ENCODE results near the gene PAK2. TPM values are rescaled to one million over a fixed set of nuclear protein-coding genes. Genes with fewer than 3 reads are reported as not detected.
A peak's percentile ranks its signal among the peaks of the same experiment; 100 is the strongest.

Gene PAK2
- total RNA-seq, 2 experiments from 2014 or later = 36.2 to 41.7 TPM

DNA sequence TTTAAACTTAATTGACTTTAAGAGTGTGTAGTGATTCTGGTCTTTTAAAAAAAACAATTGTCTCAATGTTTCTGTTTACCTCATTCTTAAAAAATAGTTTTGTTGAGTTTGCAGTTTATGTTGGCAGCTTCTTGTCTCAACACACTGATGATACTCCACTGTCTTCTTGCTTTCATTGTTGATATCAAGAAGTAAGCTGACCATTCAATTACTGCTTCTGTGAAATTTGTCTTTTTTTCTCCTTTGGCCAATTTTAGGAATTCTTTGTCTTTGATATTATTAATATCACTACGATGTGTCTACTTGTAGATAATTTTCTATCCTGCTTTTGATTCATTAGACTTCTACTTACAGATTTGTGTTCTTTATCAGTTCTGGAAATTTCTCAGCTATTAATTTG is 31.4 kb downstream of the PAK2 start:
- Mint-ChIP-seq H3K27me3 (no peaks in the 10 kb centered on the region), H3K9me3 (no peaks in the 10 kb centered on the region), H3K36me3 (ENCODE audit: low read depth) (peaks cover 24% of the 10 kb centered on the region), H3K4me3 (no peak overlapping the region), H3K4me1 (ENCODE audit: low read depth) (peaks cover 70% of the 10 kb centered on the region), H3K27ac (peak overlapping the region; percentile 52)
- H3K4me1 ChIP-seq (ENCODE audit: insufficient read depth, low read length) = peaks cover 37% of the 10 kb centered on the region
- no peaks in the 10 kb centered on the region for H3K27me3 ChIP-seq (ENCODE audit: control insufficient read depth in 1 of 2, insufficient read depth in 2 of 2, low read length in 2 of 2)
- ChIA-PET CTCF (interaction anchor here (0.5 kb wide), 1 partner anchor 90 kb away, joined by 4 read pairs; no protein-coding TSS in a partner anchor), POLR2A (no interaction called here)
- no peak overlapping the region for H3K4me3 ChIP-seq (ENCODE audit: low read length)
- no peaks in the 10 kb centered on the region for H3K9me3 ChIP-seq (ENCODE audit: control insufficient read depth in 1 of 2, insufficient read depth in 1 of 2, low read length in 2 of 2)
- TF ChIP-seq, protein P1, sequence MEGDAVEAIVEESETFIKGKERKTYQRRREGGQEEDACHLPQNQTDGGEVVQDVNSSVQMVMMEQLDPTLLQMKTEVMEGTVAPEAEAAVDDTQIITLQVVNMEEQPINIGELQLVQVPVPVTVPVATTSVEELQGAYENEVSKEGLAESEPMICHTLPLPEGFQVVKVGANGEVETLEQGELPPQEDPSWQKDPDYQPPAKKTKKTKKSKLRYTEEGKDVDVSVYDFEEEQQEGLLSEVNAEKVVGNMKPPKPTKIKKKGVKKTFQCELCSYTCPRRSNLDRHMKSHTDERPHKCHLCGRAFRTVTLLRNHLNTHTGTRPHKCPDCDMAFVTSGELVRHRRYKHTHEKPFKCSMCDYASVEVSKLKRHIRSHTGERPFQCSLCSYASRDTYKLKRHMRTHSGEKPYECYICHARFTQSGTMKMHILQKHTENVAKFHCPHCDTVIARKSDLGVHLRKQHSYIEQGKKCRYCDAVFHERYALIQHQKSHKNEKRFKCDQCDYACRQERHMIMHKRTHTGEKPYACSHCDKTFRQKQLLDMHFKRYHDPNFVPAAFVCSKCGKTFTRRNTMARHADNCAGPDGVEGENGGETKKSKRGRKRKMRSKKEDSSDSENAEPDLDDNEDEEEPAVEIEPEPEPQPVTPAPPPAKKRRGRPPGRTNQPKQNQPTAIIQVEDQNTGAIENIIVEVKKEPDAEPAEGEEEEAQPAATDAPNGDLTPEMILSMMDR (IDR thresholded peaks at IDR 0.05) = no peak
- intact Hi-C loops (cut with DNase I, micrococcal nuclease) = no loop called here
- no peak for DNase-seq
- ATAC-seq (ENCODE audit: poor library complexity) = no peak
- H3K36me3 ChIP-seq (ENCODE audit: insufficient read depth, low read length) = peaks cover 9% of the 10 kb centered on the region
- H3K27ac ChIP-seq (ENCODE audit: low read depth in 1 of 2, low read length in 2 of 2) = no peak overlapping the region

DNA sequence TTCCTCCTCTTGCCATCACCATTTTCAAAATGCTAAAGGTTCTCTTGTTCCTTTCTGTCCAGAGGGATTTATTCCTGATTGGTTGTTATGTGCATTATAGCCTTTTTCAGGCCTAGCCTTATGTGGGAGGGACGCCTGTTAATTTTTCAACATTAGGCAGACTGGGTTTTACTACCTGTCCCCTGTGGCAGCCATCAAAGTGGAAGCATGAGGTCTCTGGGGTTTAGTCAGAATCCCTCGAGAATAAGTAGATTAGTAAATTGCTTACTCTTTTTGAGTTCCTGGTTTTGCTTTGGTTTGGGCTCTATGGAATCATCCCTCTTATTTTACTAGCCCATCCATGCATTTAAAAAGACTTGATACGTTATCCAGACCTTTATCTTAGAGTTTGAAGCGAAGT is 32.4 kb downstream of the PAK2 start:
- intact Hi-C loops (cut with DNase I, micrococcal nuclease) = no loop called here
- peaks cover 26% of the 10 kb centered on the region for H3K36me3 Mint-ChIP-seq (ENCODE audit: low read depth)
- TF ChIP-seq, protein P1 (IDR thresholded peaks at IDR 0.05) = no peak
- no peak overlapping the region for H3K4me3 ChIP-seq (ENCODE audit: low read length)
- peaks cover 37% of the 10 kb centered on the region for H3K4me1 ChIP-seq (ENCODE audit: insufficient read depth, low read length)
- H3K27me3 ChIP-seq (ENCODE audit: control insufficient read depth in 1 of 2, insufficient read depth in 2 of 2, low read length in 2 of 2) = no peaks in the 10 kb centered on the region
- H3K9me3 ChIP-seq (ENCODE audit: control insufficient read depth in 1 of 2, insufficient read depth in 1 of 2, low read length in 2 of 2) = no peaks in the 10 kb centered on the region
- ChIA-PET CTCF (no interaction called here), POLR2A (no interaction called here)
- no peaks in the 10 kb centered on the region for H3K27me3 Mint-ChIP-seq
- peak overlapping the region; percentile 5 for H3K4me3 Mint-ChIP-seq
- no peaks in the 10 kb centered on the region for H3K9me3 Mint-ChIP-seq
- no peak overlapping the region for H3K27ac ChIP-seq (ENCODE audit: low read depth in 1 of 2, low read length in 2 of 2)
- ATAC-seq (ENCODE audit: poor library complexity) (no peak), DNase-seq (no peak)
- H3K36me3 ChIP-seq (ENCODE audit: insufficient read depth, low read length) = peaks cover 9% of the 10 kb centered on the region
- peak overlapping the region; percentile 52 for H3K27ac Mint-ChIP-seq
- peaks cover 68% of the 10 kb centered on the region for H3K4me1 Mint-ChIP-seq (ENCODE audit: low read depth)

DNA sequence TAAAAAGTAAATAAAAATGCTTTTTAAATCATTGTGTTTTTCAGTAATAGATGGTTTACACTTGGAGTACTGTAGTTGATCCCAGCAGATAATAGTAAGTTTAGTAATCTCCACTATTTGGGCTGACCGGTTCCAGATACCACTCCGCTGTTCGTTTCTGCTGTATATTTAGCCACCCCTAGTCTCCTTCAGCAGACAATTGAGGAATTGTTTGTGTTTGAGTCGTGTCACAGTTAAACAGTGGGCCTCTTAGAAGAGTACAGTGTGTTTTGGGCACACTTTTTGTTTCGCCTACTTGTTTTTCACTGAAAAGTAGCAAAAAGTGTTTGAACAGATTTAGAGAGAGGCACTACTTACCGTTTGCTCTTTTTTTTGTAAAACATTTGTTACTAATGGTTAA is 33.2 kb downstream of the PAK2 start:
- H3K36me3 ChIP-seq (ENCODE audit: insufficient read depth, low read length) = peaks cover 14% of the 10 kb centered on the region
- no peaks in the 10 kb centered on the region for H3K9me3 ChIP-seq (ENCODE audit: control insufficient read depth in 1 of 2, insufficient read depth in 1 of 2, low read length in 2 of 2)
- no peak for DNase-seq
- intact Hi-C loops (cut with DNase I, micrococcal nuclease) = no loop called here
- peaks cover 37% of the 10 kb centered on the region for H3K4me1 ChIP-seq (ENCODE audit: insufficient read depth, low read length)
- no peaks in the 10 kb centered on the region for H3K27me3 Mint-ChIP-seq
- ChIA-PET CTCF (no interaction called here), POLR2A (no interaction called here)
- TF ChIP-seq, protein P1 (IDR thresholded peaks at IDR 0.05) = no peak
- H3K4me3 ChIP-seq (ENCODE audit: low read length) = no peak overlapping the region
- H3K9me3 Mint-ChIP-seq = no peaks in the 10 kb centered on the region
- H3K4me1 Mint-ChIP-seq (ENCODE audit: low read depth) = peaks cover 69% of the 10 kb centered on the region
- no peak for ATAC-seq (ENCODE audit: poor library complexity)
- peak overlapping the region; percentile 52 for H3K27ac Mint-ChIP-seq
- no peak overlapping the region for H3K27ac ChIP-seq (ENCODE audit: low read depth in 1 of 2, low read length in 2 of 2)
- H3K4me3 Mint-ChIP-seq = no peak overlapping the region
- peaks cover 27% of the 10 kb centered on the region for H3K36me3 Mint-ChIP-seq (ENCODE audit: low read depth)
- no peaks in the 10 kb centered on the region for H3K27me3 ChIP-seq (ENCODE audit: control insufficient read depth in 1 of 2, insufficient read depth in 2 of 2, low read length in 2 of 2)

Data from CD4-positive, alpha-beta T cell (primary cell).